Right atrium auricular region (tissue), 2 donors: Measurements from ENCODE around the gene AGBL4. TPM values are rescaled to one million over a fixed set of nuclear protein-coding genes. Genes with fewer than 3 reads are reported as not detected.

ENCODE experiments used
- DNase-seq: peaks from one replicate; pipeline ENCODE4 v3.0.0-alpha.2; 2019; ENCODE audit warnings: low spot score
- H3K27ac ChIP-seq, 2 donors: fragments of 200-600 bp; sonication (generic); 1 replicate in 1 of 2; 2 replicates in 1 of 2; pipeline ENCODE4 v1.5.1; 2016 to 2019
- H3K27me3 ChIP-seq, 2 donors: fragments of 200-600 bp; sonication (generic); one replicate each; pipeline versions ENCODE4 v1.5.1 to v1.6.0; 2017 to 2019
- H3K36me3 ChIP-seq: fragments of 200-600 bp; sonication (generic); one replicate; pipeline ENCODE4 v1.5.1; 2016
- H3K4me1 ChIP-seq, 2 donors: fragments of 200-600 bp; sonication (generic); one replicate each; pipeline versions ENCODE4 v1.5.1 to v1.6.0; 2017 to 2019
- H3K4me3 ChIP-seq, 2 donors: fragments of 200-600 bp; sonication (generic); 1 replicate in 1 of 2; 2 replicates in 1 of 2; pipeline ENCODE4 v1.5.1; 2017 to 2019; ENCODE audit warnings: mild to moderate bottlenecking in 1 of 2, moderate library complexity in 1 of 2
- H3K9me3 ChIP-seq, 2 donors: fragments of 200-600 bp; sonication (generic); one replicate each; pipeline ENCODE4 v1.5.1; 2019
- CTCF ChIP-seq, 2 donors: fragments of 200-600 bp; sonication (generic); IDR thresholded peaks; one replicate each; pipeline ENCODE4 v1.5.1; 2019; ENCODE audit warnings: antibody characterized with exemption in 2 of 2
- total RNA-seq, 2 donors: library from RNA; depleted of rRNA; stranded (reverse); fragments of >200 nt; gene quantifications; one replicate each; pipeline ENCODE4 v1.1.0, GENCODE V29; 2016

Gene AGBL4
- total RNA-seq, 2 donors from 2014 or later: 0.94 to 1.7 TPM

GRCh38 chr1:48686159-48686558, 1337.6 kb downstream of the AGBL4 start:
- H3K27me3 ChIP-seq: no peaks in the 10 kb centered on the region
- no peak overlapping the region for H3K27ac ChIP-seq
- TF ChIP-seq CTCF (IDR thresholded peaks at IDR 0.05): no peak
- H3K4me3 ChIP-seq: no peak overlapping the region
- no peaks in the 10 kb centered on the region for H3K9me3 ChIP-seq
- no peak for DNase-seq
- peaks cover 0 to 8% of the 10 kb centered on the region in 2 donors for H3K4me1 ChIP-seq
- no peaks in the 10 kb centered on the region for H3K36me3 ChIP-seq

GRCh38 chr1:48684381-48684780, 1339.4 kb downstream of the AGBL4 start:
- DNase-seq: no peak
- H3K4me3 ChIP-seq: no peak overlapping the region
- TF ChIP-seq CTCF (IDR thresholded peaks at IDR 0.05): no peak
- H3K9me3 ChIP-seq: no peaks in the 10 kb centered on the region
- peaks cover 0 to 8% of the 10 kb centered on the region in 2 donors for H3K4me1 ChIP-seq
- no peaks in the 10 kb centered on the region for H3K27me3 ChIP-seq
- H3K36me3 ChIP-seq: no peaks in the 10 kb centered on the region
- H3K27ac ChIP-seq: no peak overlapping the region

GRCh38 chr1:48683839-48684238, 1339.9 kb downstream of the AGBL4 start:
- H3K27me3 ChIP-seq: no peaks in the 10 kb centered on the region
- no peaks in the 10 kb centered on the region for H3K36me3 ChIP-seq
- H3K9me3 ChIP-seq: no peaks in the 10 kb centered on the region
- no peak for TF ChIP-seq CTCF (IDR thresholded peaks at IDR 0.05)
- no peak for DNase-seq
- H3K27ac ChIP-seq: peak overlapping the region in 1 of 2 donors; percentile 16
- peaks cover 0 to 8% of the 10 kb centered on the region in 2 donors for H3K4me1 ChIP-seq
- H3K4me3 ChIP-seq: no peak overlapping the region

- TF ChIP-seq CTCF (IDR thresholded peaks at IDR 0.05): no peak
- Histone ChIP-seq H3K4me3 (no peak overlapping the region), H3K27me3 (no peaks in the 10 kb centered on the region), H3K9me3 (no peaks in the 10 kb centered on the region), H3K4me1 (peaks cover 0 to 8% of the 10 kb centered on the region in 2 donors), H3K36me3 (no peaks in the 10 kb centered on the region), H3K27ac (peak overlapping the region in 1 of 2 donors; percentile 4)
- no peak for DNase-seq
Measured at GRCh38 chr1:48681476-48682305, 1342.1 kb downstream of the AGBL4 start.

GRCh38 chr1:48680411-48681035, 1343.2 kb downstream of the AGBL4 start:
- DNase-seq: no peak
- Histone ChIP-seq H3K4me3 (no peak overlapping the region), H3K36me3 (no peaks in the 10 kb centered on the region), H3K27me3 (no peaks in the 10 kb centered on the region), H3K27ac (no peak overlapping the region), H3K4me1 (peaks cover 0 to 8% of the 10 kb centered on the region in 2 donors), H3K9me3 (no peaks in the 10 kb centered on the region)
- no peak for TF ChIP-seq CTCF (IDR thresholded peaks at IDR 0.05)
